Common myeloid progenitor, CD34-positive (primary cell): ENCODE results near the gene MED27.

Experiments
- CTCF ChIA-PET: fragments of 350-600 bp; sonication (Branson Sonifier 250); formaldehyde crosslinking; loops from one replicate; lab custom pipeline; 2021; ENCODE audit warnings: antibody characterized with exemption; lab: Charles Lee
- POLR2A ChIA-PET: fragments of 350-600 bp; sonication (Branson Sonifier 250); formaldehyde crosslinking; loops from one replicate; lab custom pipeline; 2021; ENCODE audit warnings: antibody characterized with exemption; lab: Charles Lee
- DNase-seq, 3 donors: peaks; one replicate each; pipeline versions ENCODE4 v3.0.0 to v3.0.0-alpha.2; 2013
- H3K27ac ChIP-seq, 2 experiments: 1 replicate in 1 of 2; 2 replicates in 1 of 2; pipeline ENCODE4 v1.7.0; 2013; ENCODE audit warnings: inconsistent platforms in 2 of 2, low read length in 2 of 2, mild to moderate bottlenecking in 2 of 2, low read depth in 1 of 2, moderate library complexity in 1 of 2; ENCODE audit not compliant: severe bottlenecking in 2 of 2, insufficient read depth in 1 of 2, poor library complexity in 1 of 2
- H3K27me3 ChIP-seq, 5 experiments: replicated peaks in 2 of 5; 1 replicate in 3 of 5; 2 replicates in 2 of 5; pipeline versions ENCODE4 v1.6.1 to v1.7.0; 2013; ENCODE audit warnings: low read length in 4 of 5, mild to moderate bottlenecking in 2 of 5, moderate library complexity in 2 of 5, inconsistent platforms in 1 of 5; ENCODE audit not compliant: insufficient read depth in 5 of 5, control insufficient read depth in 4 of 5
- H3K36me3 ChIP-seq, 4 experiments: 1 replicate in 2 of 4; 2 replicates in 2 of 4; pipeline versions ENCODE4 v1.6.1 to v1.7.0; 2013; ENCODE audit warnings: low read length in 3 of 4, control low read depth in 1 of 4, mild to moderate bottlenecking in 1 of 4; ENCODE audit not compliant: control insufficient read depth in 4 of 4, insufficient read depth in 4 of 4
- H3K4me1 ChIP-seq, 4 experiments: 1 replicate in 3 of 4; 2 replicates in 1 of 4; pipeline versions ENCODE4 v1.6.1 to v1.7.1; 2013; ENCODE audit warnings: low read length in 3 of 4, mild to moderate bottlenecking in 3 of 4, control low read depth in 1 of 4, inconsistent platforms in 1 of 4, moderate library complexity in 1 of 4; ENCODE audit not compliant: control insufficient read depth in 4 of 4, insufficient read depth in 4 of 4; ENCODE audit errors: control extremely low read depth in 1 of 4
- H3K4me3 ChIP-seq, 7 experiments: 1 replicate in 4 of 7; 2 replicates in 3 of 7; pipeline versions ENCODE4 v1.5.1 to v1.7.0; 2013; ENCODE audit warnings: mild to moderate bottlenecking in 7 of 7, low read length in 6 of 7, moderate library complexity in 6 of 7, inconsistent platforms in 2 of 7, low read depth in 2 of 7, control low read depth in 1 of 7; ENCODE audit not compliant: insufficient read depth in 4 of 7, control insufficient read depth in 1 of 7; ENCODE audit errors: extremely low read depth in 1 of 7
- H3K9me3 ChIP-seq, 5 experiments: 1 replicate in 4 of 5; 2 replicates in 1 of 5; pipeline versions ENCODE4 v1.6.1 to v1.7.1; 2013; ENCODE audit warnings: low read length in 4 of 5, mild to moderate bottlenecking in 2 of 5, inconsistent platforms in 1 of 5, low read depth in 1 of 5, moderate library complexity in 1 of 5; ENCODE audit not compliant: control insufficient read depth in 4 of 5, insufficient read depth in 2 of 5; ENCODE audit errors: control extremely low read depth in 1 of 5
- WGBS: methylation state at CpG from one replicate; pipeline ENCODE4 v1.1.5; 2013; ENCODE audit not compliant: insufficient coverage; 5-methylcytosine and 5-hydroxymethylcytosine counted together

MED27 gene

GRCh38 chr9:132056717-132057560, 22.7 kb downstream of the MED27 start:
- Histone ChIP-seq H3K4me1 (no peaks in the 10 kb centered on the region), H3K27ac (no peak overlapping the region), H3K9me3 (peaks cover 0 to 11% (median 9%) of the 10 kb centered on the region in 5 experiments), H3K27me3 (no peaks in the 10 kb centered on the region), H3K4me3 (no peak overlapping the region), H3K36me3 (peaks cover 0 to 21% (median 9%) of the 10 kb centered on the region in 4 experiments)
- ChIA-PET POLR2A (no interaction called here), CTCF (no interaction called here)
- WGBS = 97% methylated on average over 11 of the region's 11 CpGs
- no peak for DNase-seq

- Histone ChIP-seq H3K4me1 (no peaks in the 10 kb centered on the region), H3K27ac (no peak overlapping the region), H3K27me3 (no peaks in the 10 kb centered on the region), H3K36me3 (peaks cover 0 to 21% (median 9%) of the 10 kb centered on the region in 4 experiments), H3K4me3 (no peak overlapping the region), H3K9me3 (peaks cover 0 to 11% (median 9%) of the 10 kb centered on the region in 5 experiments)
- no peak for DNase-seq
- 100% methylated on average over 3 of the region's 3 CpGs for WGBS
- CTCF ChIA-PET = no interaction called here
- POLR2A ChIA-PET = no interaction called here
These were observed 23.9 kb downstream of the MED27 start for GRCh38 chr9:132055756-132056155.

GRCh38 chr9:132054024-132054423, 25.6 kb downstream of the MED27 start:
- H3K4me1 ChIP-seq = no peaks in the 10 kb centered on the region
- DNase-seq = no peak
- POLR2A ChIA-PET = no interaction called here
- no peaks in the 10 kb centered on the region for H3K27me3 ChIP-seq
- H3K9me3 ChIP-seq = peaks cover 0 to 9% (median 8%) of the 10 kb centered on the region in 5 experiments
- 100% methylated on average over 10 of the region's 11 CpGs for WGBS
- H3K27ac ChIP-seq = no peak overlapping the region
- CTCF ChIA-PET = no interaction called here
- H3K36me3 ChIP-seq = peaks cover 0 to 13% (median 2%) of the 10 kb centered on the region in 4 experiments
- no peak overlapping the region for H3K4me3 ChIP-seq

- Histone ChIP-seq H3K27ac (no peak overlapping the region), H3K36me3 (peaks cover 0 to 3% (median 0%) of the 10 kb centered on the region in 4 experiments), H3K9me3 (no peaks in the 10 kb centered on the region), H3K4me1 (no peaks in the 10 kb centered on the region), H3K4me3 (no peak overlapping the region), H3K27me3 (no peaks in the 10 kb centered on the region)
- CTCF ChIA-PET = no interaction called here
- POLR2A ChIA-PET = no interaction called here
- 100% methylated on average over 1 of the region's 4 CpGs for WGBS
- DNase-seq = no peak
These were observed 29.8 kb downstream of the MED27 start for GRCh38 chr9:132049900-132050299.

GRCh38 chr9:132049323-132049882, 30.3 kb downstream of the MED27 start:
- POLR2A ChIA-PET = no interaction called here
- CTCF ChIA-PET = no interaction called here
- WGBS = 97% methylated on average over 5 of the region's 7 CpGs

GRCh38 chr9:132048201-132048600, 31.5 kb downstream of the MED27 start:
- no peaks in the 10 kb centered on the region for H3K27me3 ChIP-seq
- H3K4me1 ChIP-seq = peaks cover 0 to 4% (median 3%) of the 10 kb centered on the region in 4 experiments
- CTCF ChIA-PET = no interaction called here
- no peak overlapping the region for H3K4me3 ChIP-seq
- no peak for DNase-seq
- H3K27ac ChIP-seq = no peak overlapping the region
- POLR2A ChIA-PET = no interaction called here
- no peaks in the 10 kb centered on the region for H3K9me3 ChIP-seq
- WGBS = 100% methylated on average over 1 of the region's 3 CpGs
- H3K36me3 ChIP-seq = peaks cover 0 to 3% (median 0%) of the 10 kb centered on the region in 4 experiments

More at GRCh38 chr9:132049323-132049882, 30.3 kb downstream of the MED27 start:
- Histone ChIP-seq H3K27ac (no peak overlapping the region), H3K36me3 (peaks cover 0 to 3% (median 0%) of the 10 kb centered on the region in 4 experiments), H3K4me3 (no peak overlapping the region), H3K9me3 (no peaks in the 10 kb centered on the region), H3K4me1 (no peaks in the 10 kb centered on the region), H3K27me3 (no peaks in the 10 kb centered on the region)
- no peak for DNase-seq

- peaks cover 0 to 3% (median 0%) of the 10 kb centered on the region in 4 experiments for H3K36me3 ChIP-seq
- DNase-seq = no peak
- POLR2A ChIA-PET = no interaction called here
- 100% methylated on average over 2 of the region's 6 CpGs for WGBS
- H3K27ac ChIP-seq = no peak overlapping the region
- no peaks in the 10 kb centered on the region for H3K9me3 ChIP-seq
- H3K4me3 ChIP-seq = no peak overlapping the region
- no peaks in the 10 kb centered on the region for H3K27me3 ChIP-seq
- CTCF ChIA-PET = no interaction called here
- peaks cover 2 to 12% (median 7%) of the 10 kb centered on the region in 4 experiments for H3K4me1 ChIP-seq
These were observed 33.2 kb downstream of the MED27 start for GRCh38 chr9:132046456-132046855.
